Stimulated activated memory B cell treated with anti-CD40 and anti-IgM and Interleukin-4, amounts not matched to agents 10 μg/mL and 1 μg/mL and 100 μg/mL, for 72 hours (primary cell): ENCODE measurements around the gene DIO1.
A peak's percentile ranks its signal among the peaks of the same experiment; 100 is the strongest.

ENCODE experiments used
- ATAC-seq: fragments of 150-1000 bp; cut with Tn5 transposase; 2 replicates; pipeline ENCODE4 v1.10.0; 2021
- H3K27ac Mint-ChIP-seq: one replicate; pipeline ENCODE4 v1.8.0; 2022; ENCODE audit warnings: mild to moderate bottlenecking, mixed read lengths
- H3K27me3 Mint-ChIP-seq: one replicate; pipeline ENCODE4 v1.8.0; 2022; ENCODE audit warnings: mixed read lengths
- H3K36me3 Mint-ChIP-seq: one replicate; pipeline ENCODE4 v1.8.0; 2022; ENCODE audit warnings: mixed read lengths
- H3K4me1 Mint-ChIP-seq: one replicate; pipeline ENCODE4 v1.8.0; 2022; ENCODE audit warnings: mixed read lengths
- H3K4me3 Mint-ChIP-seq: one replicate; pipeline ENCODE4 v1.8.0; 2022; ENCODE audit warnings: mild to moderate bottlenecking, moderate library complexity, mixed read lengths
- H3K9me3 Mint-ChIP-seq: one replicate; pipeline ENCODE4 v1.8.0; 2022; ENCODE audit warnings: mixed read lengths

Gene DIO1

GRCh38 chr1:53944469-53945182, 50.6 kb downstream of the DIO1 start:
- Mint-ChIP-seq H3K4me1 (peaks cover 46% of the 10 kb centered on the region), H3K4me3 (peak overlapping the region; percentile 90), H3K9me3 (no peaks in the 10 kb centered on the region), H3K27ac (peak overlapping the region; percentile 87), H3K27me3 (no peaks in the 10 kb centered on the region), H3K36me3 (peaks cover 9% of the 10 kb centered on the region)
- no peak for ATAC-seq

GRCh38 chr1:53945183-53945432, 51.1 kb downstream of the DIO1 start:
- H3K9me3 Mint-ChIP-seq, result no peaks in the 10 kb centered on the region
- peaks cover 9% of the 10 kb centered on the region for H3K36me3 Mint-ChIP-seq
- H3K27me3 Mint-ChIP-seq, result no peaks in the 10 kb centered on the region
- peak overlapping the region; percentile 90 for H3K4me3 Mint-ChIP-seq
- no peak for ATAC-seq
- H3K4me1 Mint-ChIP-seq, result peaks cover 44% of the 10 kb centered on the region
- H3K27ac Mint-ChIP-seq, result peak overlapping the region; percentile 87

- Mint-ChIP-seq H3K27me3 (no peaks in the 10 kb centered on the region), H3K4me1 (peaks cover 40% of the 10 kb centered on the region), H3K27ac (peak within 1 kb of the TSS; percentile 87), H3K36me3 (peaks cover 9% of the 10 kb centered on the region), H3K9me3 (no peaks in the 10 kb centered on the region), H3K4me3 (peak within 1 kb of the TSS; percentile 90)
- peak; percentile 92 for ATAC-seq
These were observed 51.7 kb downstream of the DIO1 start, which contains the start of gene IFT25 for GRCh38 chr1:53945433-53946251. Gene IFT25 (minus strand): TSS chr1:53945699. CDS start chr1:53940082, 5,617 bp downstream.

GRCh38 chr1:53946252-53947171, 52.5 kb downstream of the DIO1 start, which contains the start of gene LRRC42:
Gene LRRC42 (plus strand): TSS chr1:53946350. CDS start chr1:53952000, 5,650 bp downstream.
- ATAC-seq, result peak; percentile 84
- no peaks in the 10 kb centered on the region for H3K9me3 Mint-ChIP-seq
- H3K27ac Mint-ChIP-seq, result peak within 1 kb of the TSS; percentile 87
- peaks cover 13% of the 10 kb centered on the region for H3K36me3 Mint-ChIP-seq
- H3K27me3 Mint-ChIP-seq, result no peaks in the 10 kb centered on the region
- peak within 1 kb of the TSS; percentile 90 for H3K4me3 Mint-ChIP-seq
- H3K4me1 Mint-ChIP-seq, result peaks cover 40% of the 10 kb centered on the region

- Mint-ChIP-seq H3K9me3 (no peaks in the 10 kb centered on the region), H3K4me3 (peak overlapping the region; percentile 90), H3K27me3 (no peaks in the 10 kb centered on the region), H3K36me3 (peaks cover 20% of the 10 kb centered on the region), H3K4me1 (peaks cover 40% of the 10 kb centered on the region), H3K27ac (peak overlapping the region; percentile 87)
- ATAC-seq, result no peak
These were observed 53.4 kb downstream of the DIO1 start for GRCh38 chr1:53947172-53947907.

- H3K4me3 Mint-ChIP-seq, result no peak overlapping the region
- H3K27ac Mint-ChIP-seq, result no peak overlapping the region
- H3K36me3 Mint-ChIP-seq, result peaks cover 23% of the 10 kb centered on the region
- H3K4me1 Mint-ChIP-seq, result peaks cover 31% of the 10 kb centered on the region
- H3K9me3 Mint-ChIP-seq, result no peaks in the 10 kb centered on the region
- ATAC-seq, result no peak
- no peaks in the 10 kb centered on the region for H3K27me3 Mint-ChIP-seq
These were observed 54.3 kb downstream of the DIO1 start for GRCh38 chr1:53948291-53948690.

- no peaks in the 10 kb centered on the region for H3K27me3 Mint-ChIP-seq
- H3K36me3 Mint-ChIP-seq, result peaks cover 22% of the 10 kb centered on the region
- no peak for ATAC-seq
- peaks cover 21% of the 10 kb centered on the region for H3K4me1 Mint-ChIP-seq
- no peak overlapping the region for H3K27ac Mint-ChIP-seq
- H3K9me3 Mint-ChIP-seq, result no peaks in the 10 kb centered on the region
- no peak overlapping the region for H3K4me3 Mint-ChIP-seq
These were observed 55.3 kb downstream of the DIO1 start for GRCh38 chr1:53949023-53949990.

- no peak overlapping the region for H3K27ac Mint-ChIP-seq
- ATAC-seq, result no peak
- peaks cover 22% of the 10 kb centered on the region for H3K36me3 Mint-ChIP-seq
- H3K9me3 Mint-ChIP-seq, result no peaks in the 10 kb centered on the region
- H3K4me1 Mint-ChIP-seq, result peaks cover 9% of the 10 kb centered on the region
- no peak overlapping the region for H3K4me3 Mint-ChIP-seq
- H3K27me3 Mint-ChIP-seq, result no peaks in the 10 kb centered on the region
These were observed 57.7 kb downstream of the DIO1 start for GRCh38 chr1:53951697-53952096.

- Mint-ChIP-seq H3K27ac (no peak overlapping the region), H3K9me3 (no peaks in the 10 kb centered on the region), H3K4me3 (no peak overlapping the region), H3K27me3 (no peaks in the 10 kb centered on the region), H3K36me3 (peaks cover 28% of the 10 kb centered on the region), H3K4me1 (no peaks in the 10 kb centered on the region)
- no peak for ATAC-seq
These were observed 60.1 kb downstream of the DIO1 start for GRCh38 chr1:53954128-53954527.

- Mint-ChIP-seq H3K27ac (peak overlapping the region; percentile 4), H3K27me3 (no peaks in the 10 kb centered on the region), H3K4me3 (no peak overlapping the region), H3K36me3 (peaks cover 32% of the 10 kb centered on the region), H3K4me1 (no peaks in the 10 kb centered on the region), H3K9me3 (no peaks in the 10 kb centered on the region)
- ATAC-seq, result no peak
These were observed 62.6 kb downstream of the DIO1 start for GRCh38 chr1:53956308-53957168.

- H3K27ac Mint-ChIP-seq, result peak overlapping the region; percentile 4
- no peak for ATAC-seq
- no peaks in the 10 kb centered on the region for H3K27me3 Mint-ChIP-seq
- H3K9me3 Mint-ChIP-seq, result no peaks in the 10 kb centered on the region
- H3K4me1 Mint-ChIP-seq, result no peaks in the 10 kb centered on the region
- peaks cover 25% of the 10 kb centered on the region for H3K36me3 Mint-ChIP-seq
- no peak overlapping the region for H3K4me3 Mint-ChIP-seq
These were observed 63.3 kb downstream of the DIO1 start for GRCh38 chr1:53957194-53957818.

GRCh38 chr1:53959664-53960250, 65.8 kb downstream of the DIO1 start:
- no peaks in the 10 kb centered on the region for H3K27me3 Mint-ChIP-seq
- no peak overlapping the region for H3K27ac Mint-ChIP-seq
- no peaks in the 10 kb centered on the region for H3K4me1 Mint-ChIP-seq
- H3K4me3 Mint-ChIP-seq, result no peak overlapping the region
- ATAC-seq, result no peak
- H3K9me3 Mint-ChIP-seq, result no peaks in the 10 kb centered on the region
- peaks cover 35% of the 10 kb centered on the region for H3K36me3 Mint-ChIP-seq
